Measurements from ENCODE around the gene CDKL1. TPM values are rescaled to one million over a fixed set of nuclear protein-coding genes. Genes with fewer than 3 reads are reported as not detected.

CDKL1 gene
- total RNA-seq, 4 donors from 2014 or later, result 11.2 to 17.7 (median 12.3) TPM

DNA sequence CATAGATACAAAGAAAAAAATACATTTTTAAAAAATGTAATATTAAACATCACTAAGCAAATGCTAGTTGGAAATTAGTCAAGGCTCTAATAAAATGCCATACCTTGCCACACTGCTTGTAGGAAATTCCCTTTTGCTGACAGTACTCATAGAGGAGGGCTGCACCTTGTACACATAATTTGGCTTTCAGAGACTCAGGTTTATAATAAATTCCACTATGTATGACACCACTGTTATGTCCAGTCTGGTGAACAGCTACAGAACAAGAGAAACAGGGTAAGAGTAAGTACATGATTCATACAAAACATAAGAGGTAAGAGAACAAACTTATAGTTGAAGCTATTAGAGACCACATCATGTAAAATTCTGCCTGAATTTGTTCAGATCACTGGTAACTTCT, 94.8 kb downstream of the CDKL1 start:
- TF ChIP-seq, protein P1, sequence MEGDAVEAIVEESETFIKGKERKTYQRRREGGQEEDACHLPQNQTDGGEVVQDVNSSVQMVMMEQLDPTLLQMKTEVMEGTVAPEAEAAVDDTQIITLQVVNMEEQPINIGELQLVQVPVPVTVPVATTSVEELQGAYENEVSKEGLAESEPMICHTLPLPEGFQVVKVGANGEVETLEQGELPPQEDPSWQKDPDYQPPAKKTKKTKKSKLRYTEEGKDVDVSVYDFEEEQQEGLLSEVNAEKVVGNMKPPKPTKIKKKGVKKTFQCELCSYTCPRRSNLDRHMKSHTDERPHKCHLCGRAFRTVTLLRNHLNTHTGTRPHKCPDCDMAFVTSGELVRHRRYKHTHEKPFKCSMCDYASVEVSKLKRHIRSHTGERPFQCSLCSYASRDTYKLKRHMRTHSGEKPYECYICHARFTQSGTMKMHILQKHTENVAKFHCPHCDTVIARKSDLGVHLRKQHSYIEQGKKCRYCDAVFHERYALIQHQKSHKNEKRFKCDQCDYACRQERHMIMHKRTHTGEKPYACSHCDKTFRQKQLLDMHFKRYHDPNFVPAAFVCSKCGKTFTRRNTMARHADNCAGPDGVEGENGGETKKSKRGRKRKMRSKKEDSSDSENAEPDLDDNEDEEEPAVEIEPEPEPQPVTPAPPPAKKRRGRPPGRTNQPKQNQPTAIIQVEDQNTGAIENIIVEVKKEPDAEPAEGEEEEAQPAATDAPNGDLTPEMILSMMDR (IDR thresholded peaks at IDR 0.05), result no peak
- TF ChIP-seq EP300 (IDR thresholded peaks at IDR 0.05) (no peak), POLR2A (IDR thresholded peaks at IDR 0.05; ENCODE audit: low read depth) (no peak), POLR2AphosphoS5 (IDR thresholded peaks at IDR 0.05) (no peak)
- Histone ChIP-seq H3K36me3 (peaks cover 0 to 5% (median 0%) of the 10 kb centered on the region in 4 donors), H3K4me1 (no peaks in the 10 kb centered on the region), H3K27me3 (no peaks in the 10 kb centered on the region), H3K9me3 (no peaks in the 10 kb centered on the region), H3K4me3 (no peak overlapping the region), H3K27ac (replicated peaks in 1 of 4) (no peak overlapping the region)
- intact Hi-C loops (cut with DNase I), result no loop called here
- DNase-seq (ENCODE audit: extremely low spot score), result no peak

- no peaks in the 10 kb centered on the region for H3K9me3 ChIP-seq
- intact Hi-C loops (cut with DNase I), result no loop called here
- TF ChIP-seq, protein P1 (IDR thresholded peaks at IDR 0.05), result no peak
- TF ChIP-seq EP300 (IDR thresholded peaks at IDR 0.05) (no peak), POLR2AphosphoS5 (IDR thresholded peaks at IDR 0.05) (no peak), POLR2A (IDR thresholded peaks at IDR 0.05; ENCODE audit: low read depth) (no peak)
- H3K27ac ChIP-seq (replicated peaks in 1 of 4), result no peak overlapping the region
- no peaks in the 10 kb centered on the region for H3K27me3 ChIP-seq
- H3K36me3 ChIP-seq, result peaks cover 0 to 5% (median 0%) of the 10 kb centered on the region in 4 donors
- WGBS, result 96% methylated on average over 2 of the region's 2 CpGs
- H3K4me1 ChIP-seq, result no peaks in the 10 kb centered on the region
- no peak for DNase-seq (ENCODE audit: extremely low spot score)
- no peak overlapping the region for H3K4me3 ChIP-seq
Observed at GRCh38 chr14:50299585-50299984, 97.1 kb downstream of the CDKL1 start.

DNA sequence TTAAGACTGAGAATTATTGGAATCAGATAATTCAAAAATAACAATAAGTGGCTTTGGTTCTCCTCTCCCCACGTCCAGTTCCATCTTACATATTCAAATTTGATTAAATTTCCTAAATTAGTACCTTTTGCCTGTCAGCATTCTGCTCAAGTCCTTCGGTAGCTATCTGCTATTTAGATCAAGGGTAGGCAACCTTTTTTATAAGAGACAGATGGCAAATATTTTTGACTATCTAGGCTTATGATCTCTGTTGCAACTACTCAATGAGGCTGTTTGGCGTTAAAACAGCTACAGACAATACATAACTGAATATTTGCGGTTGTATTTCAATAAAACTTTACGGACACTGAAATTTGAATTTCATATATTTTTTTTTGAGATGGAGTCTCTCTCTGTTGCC, 106.4 kb downstream of the CDKL1 start:
- H3K4me1 ChIP-seq, result no peaks in the 10 kb centered on the region
- 90% methylated on average over 5 of the region's 5 CpGs for WGBS
- intact Hi-C loops (cut with DNase I), result no loop called here
- no peak for DNase-seq (ENCODE audit: extremely low spot score)
- TF ChIP-seq POLR2A (IDR thresholded peaks at IDR 0.05; ENCODE audit: low read depth), result no peak
- no peaks in the 10 kb centered on the region for H3K9me3 ChIP-seq
- peaks cover 0 to 21% (median 5%) of the 10 kb centered on the region in 4 donors for H3K36me3 ChIP-seq
- no peak overlapping the region for H3K4me3 ChIP-seq
- H3K27me3 ChIP-seq, result no peaks in the 10 kb centered on the region
- no peak overlapping the region for H3K27ac ChIP-seq (replicated peaks in 1 of 4)

GRCh38 chr14:50288146-50288545, 108.5 kb downstream of the CDKL1 start:
- H3K36me3 ChIP-seq, result peaks cover 0 to 12% (median 0%) of the 10 kb centered on the region in 4 donors
- no peak for DNase-seq (ENCODE audit: extremely low spot score)
- no peak for TF ChIP-seq POLR2AphosphoS5 (IDR thresholded peaks at IDR 0.05)
- H3K27ac ChIP-seq (replicated peaks in 1 of 4), result no peak overlapping the region
- H3K4me3 ChIP-seq, result no peak overlapping the region
- H3K9me3 ChIP-seq, result no peaks in the 10 kb centered on the region
- H3K27me3 ChIP-seq, result no peaks in the 10 kb centered on the region
- H3K4me1 ChIP-seq, result no peaks in the 10 kb centered on the region
- intact Hi-C loops (cut with DNase I), result no loop called here
- WGBS, result 97% methylated on average over 5 of the region's 5 CpGs

DNA sequence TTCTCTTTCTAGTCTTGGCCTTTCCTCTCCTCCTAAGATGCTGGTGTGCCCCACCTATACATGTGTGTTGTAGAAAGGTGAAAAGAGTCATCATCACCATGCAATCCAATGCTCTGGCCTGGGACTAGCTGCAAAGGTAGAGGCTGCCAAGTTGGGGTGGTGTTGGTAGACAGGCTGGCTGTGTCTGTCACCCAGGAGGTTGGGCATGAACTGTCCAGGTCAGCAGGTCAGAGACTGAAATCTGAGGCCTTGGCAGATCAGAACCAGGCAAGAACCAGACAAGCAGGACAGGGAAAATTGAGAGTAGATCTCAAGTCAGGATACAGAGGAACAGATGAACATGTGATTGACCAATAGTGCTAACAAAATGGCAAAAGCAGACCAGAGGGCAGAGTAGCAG, 110.8 kb downstream of the CDKL1 start:
- intact Hi-C loops (cut with DNase I), result no loop called here
- H3K4me1 ChIP-seq, result no peaks in the 10 kb centered on the region
- no peak overlapping the region for H3K27ac ChIP-seq (replicated peaks in 1 of 4)
- H3K27me3 ChIP-seq, result no peaks in the 10 kb centered on the region
- TF ChIP-seq POLR2A (IDR thresholded peaks at IDR 0.05; ENCODE audit: low read depth) (no peak), EP300 (IDR thresholded peaks at IDR 0.05) (no peak), POLR2AphosphoS5 (IDR thresholded peaks at IDR 0.05) (no peak)
- TF ChIP-seq, protein P1 (IDR thresholded peaks at IDR 0.05), result no peak
- no peaks in the 10 kb centered on the region for H3K9me3 ChIP-seq
- DNase-seq (ENCODE audit: extremely low spot score), result no peak
- H3K36me3 ChIP-seq, result peaks cover 0 to 13% (median 0%) of the 10 kb centered on the region in 4 donors
- H3K4me3 ChIP-seq, result no peak overlapping the region

Small RNA genes within 50 kb of the gene (small RNA-seq; reads per million reads assigned to genes)
- 0 reads per million in 3 donors for gene MIR4504

Other genes starting within 250 kb of the CDKL1 start
- gene SOS2, start 165.3 kb downstream of the CDKL1 start, total RNA-seq, result 10 to 100 TPM; 40.1 to 59.8 (median 46.7) TPM
- gene L2HGDH, start 84.7 kb downstream of the CDKL1 start, total RNA-seq, result 10 to 100 TPM in 1 of 4 donors, 1 to 10 TPM in 3; 4.0 to 12.2 (median 7.7) TPM
- 10 to 100 TPM in 3 of 4 donors, 1 to 10 TPM in 1; 9.9 to 33.6 (median 14.6) TPM for gene DMAC2L, start 84.6 kb downstream of the CDKL1 start, total RNA-seq
- gene MAP4K5, start 135.7 kb upstream of the CDKL1 start, total RNA-seq, result 100 to 1,000 TPM in 1 of 4 donors, 10 to 100 TPM in 3; 84.4 to 108 (median 91.2) TPM
- gene ATL1, start 163.3 kb upstream of the CDKL1 start, total RNA-seq, result 10 to 100 TPM; 13.6 to 27.9 (median 18.6) TPM